ENCODE data around the gene PRRC2B. TPM values are rescaled to one million over a fixed set of nuclear protein-coding genes. Genes with fewer than 3 reads are reported as not detected.

PRRC2B gene
- total RNA-seq, 1 experiment from 2014 or later, result 170 TPM

DNA sequence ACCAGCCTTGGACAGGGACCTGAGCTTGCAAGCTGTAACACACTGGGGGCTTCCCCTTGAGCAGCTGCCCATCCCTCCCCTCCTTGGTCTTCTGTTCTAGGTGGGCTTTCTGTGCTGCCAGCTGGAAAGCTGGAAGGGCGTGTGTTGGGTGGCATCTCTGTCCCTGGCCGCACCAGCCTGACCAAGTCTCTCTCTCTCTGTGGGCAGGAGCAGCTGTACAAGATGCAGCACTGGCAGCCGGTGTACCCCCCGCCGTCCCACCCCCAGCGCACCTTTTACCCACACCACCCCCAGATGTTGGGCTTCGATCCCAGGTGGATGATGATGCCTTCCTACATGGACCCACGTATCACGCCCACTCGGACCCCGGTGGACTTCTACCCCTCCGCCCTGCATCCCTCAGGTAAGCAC, 76.7 kb downstream of the PRRC2B start:
- Histone ChIP-seq H3K4me3 (replicated peaks in 1 of 2; ENCODE audit: low read depth in 1 of 2, low read length in 2 of 2) (no peak overlapping the region), H3K9me3 (ENCODE audit: control insufficient read depth in 1 of 2, insufficient read depth in 1 of 2, low read depth in 1 of 2, low read length in 2 of 2) (no peaks in the 10 kb centered on the region), H3K79me2 (ENCODE audit: insufficient read depth, low read length) (peaks cover 84% of the 10 kb centered on the region), H3K36me3 (ENCODE audit: control insufficient read depth in 1 of 2, insufficient read depth in 2 of 2, low read length in 2 of 2) (peaks cover 67 to 72% of the 10 kb centered on the region in 2 experiments), H2AFZ (ENCODE audit: low read depth, low read length, poor library complexity, severe bottlenecking) (no peak overlapping the region), H3K27me3 (ENCODE audit: insufficient read depth, low read length) (no peaks in the 10 kb centered on the region), H3K27ac (ENCODE audit: low read depth, low read length) (no peak overlapping the region), H4K20me1 (ENCODE audit: insufficient read depth) (no peaks in the 10 kb centered on the region), H3K9ac (ENCODE audit: low read length) (no peak overlapping the region), H3K9me2 (ENCODE audit: insufficient read depth) (no peaks in the 10 kb centered on the region), H3K4me2 (ENCODE audit: low read length) (no peak overlapping the region), H3K4me1 (ENCODE audit: control insufficient read depth in 1 of 2, insufficient read depth in 2 of 2, low read length in 2 of 2) (no peaks in the 10 kb centered on the region)
- CTCF ChIA-PET, result no interaction called here
- intact Hi-C loops (cut with micrococcal nuclease), result no loop called here
- BruUV-seq (replicated peaks), result no TSS peak
- RAD21 ChIA-PET (ENCODE audit: low non-redundant PET in 1 of 2, low total read pairs in 2 of 2, uncharacterized antibody in 2 of 2, unreplicated experiment in 2 of 2), result no interaction called here
- ATAC-seq, result no peak
- DNase-seq (ENCODE audit: low read depth, low spot score), result no peak
- TF ChIP-seq EZH2 (IDR thresholded peaks at IDR 0.05) (no peak), SRF (IDR thresholded peaks at IDR 0.05; ENCODE audit: low read depth) (no peak), ZFX (IDR thresholded peaks at IDR 0.05) (no peak), YY1 (IDR thresholded peaks at IDR 0.05; ENCODE audit: extremely low read depth, insufficient replicate concordance, low read depth, low read length) (no peak), RAD21 (IDR thresholded peaks at IDR 0.05; ENCODE audit: low read depth) (no peak), EZH2phosphoT487 (IDR thresholded peaks at IDR 0.05; ENCODE audit: borderline replicate concordance) (no peak), ELF1 (IDR thresholded peaks at IDR 0.05; ENCODE audit: borderline replicate concordance, low read depth) (no peak), TCF7L2 (IDR thresholded peaks at IDR 0.05; ENCODE audit: borderline replicate concordance, extremely low read depth, insufficient read depth, insufficient read length) (no peak), SIN3A (IDR thresholded peaks at IDR 0.05; ENCODE audit: low read depth) (no peak), ZNF274 (IDR thresholded peaks at IDR 0.05; ENCODE audit: low read depth, low read length) (no peak), CEBPB (IDR thresholded peaks at IDR 0.05; ENCODE audit: low read depth) (no peak), EGR1 (IDR thresholded peaks at IDR 0.05; ENCODE audit: low read depth) (no peak), SP1 (IDR thresholded peaks at IDR 0.05; ENCODE audit: low read depth) (no peak), FOSL1 (IDR thresholded peaks at IDR 0.05; ENCODE audit: low read depth) (no peak)
- TF ChIP-seq, protein P1, sequence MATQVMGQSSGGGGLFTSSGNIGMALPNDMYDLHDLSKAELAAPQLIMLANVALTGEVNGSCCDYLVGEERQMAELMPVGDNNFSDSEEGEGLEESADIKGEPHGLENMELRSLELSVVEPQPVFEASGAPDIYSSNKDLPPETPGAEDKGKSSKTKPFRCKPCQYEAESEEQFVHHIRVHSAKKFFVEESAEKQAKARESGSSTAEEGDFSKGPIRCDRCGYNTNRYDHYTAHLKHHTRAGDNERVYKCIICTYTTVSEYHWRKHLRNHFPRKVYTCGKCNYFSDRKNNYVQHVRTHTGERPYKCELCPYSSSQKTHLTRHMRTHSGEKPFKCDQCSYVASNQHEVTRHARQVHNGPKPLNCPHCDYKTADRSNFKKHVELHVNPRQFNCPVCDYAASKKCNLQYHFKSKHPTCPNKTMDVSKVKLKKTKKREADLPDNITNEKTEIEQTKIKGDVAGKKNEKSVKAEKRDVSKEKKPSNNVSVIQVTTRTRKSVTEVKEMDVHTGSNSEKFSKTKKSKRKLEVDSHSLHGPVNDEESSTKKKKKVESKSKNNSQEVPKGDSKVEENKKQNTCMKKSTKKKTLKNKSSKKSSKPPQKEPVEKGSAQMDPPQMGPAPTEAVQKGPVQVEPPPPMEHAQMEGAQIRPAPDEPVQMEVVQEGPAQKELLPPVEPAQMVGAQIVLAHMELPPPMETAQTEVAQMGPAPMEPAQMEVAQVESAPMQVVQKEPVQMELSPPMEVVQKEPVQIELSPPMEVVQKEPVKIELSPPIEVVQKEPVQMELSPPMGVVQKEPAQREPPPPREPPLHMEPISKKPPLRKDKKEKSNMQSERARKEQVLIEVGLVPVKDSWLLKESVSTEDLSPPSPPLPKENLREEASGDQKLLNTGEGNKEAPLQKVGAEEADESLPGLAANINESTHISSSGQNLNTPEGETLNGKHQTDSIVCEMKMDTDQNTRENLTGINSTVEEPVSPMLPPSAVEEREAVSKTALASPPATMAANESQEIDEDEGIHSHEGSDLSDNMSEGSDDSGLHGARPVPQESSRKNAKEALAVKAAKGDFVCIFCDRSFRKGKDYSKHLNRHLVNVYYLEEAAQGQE (IDR thresholded peaks at IDR 0.05; ENCODE audit: low read depth), result no peak
- TF ChIP-seq, protein P2, sequence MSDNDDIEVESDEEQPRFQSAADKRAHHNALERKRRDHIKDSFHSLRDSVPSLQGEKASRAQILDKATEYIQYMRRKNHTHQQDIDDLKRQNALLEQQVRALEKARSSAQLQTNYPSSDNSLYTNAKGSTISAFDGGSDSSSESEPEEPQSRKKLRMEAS (IDR thresholded peaks at IDR 0.05), result no peak
- TF ChIP-seq, protein P3, sequence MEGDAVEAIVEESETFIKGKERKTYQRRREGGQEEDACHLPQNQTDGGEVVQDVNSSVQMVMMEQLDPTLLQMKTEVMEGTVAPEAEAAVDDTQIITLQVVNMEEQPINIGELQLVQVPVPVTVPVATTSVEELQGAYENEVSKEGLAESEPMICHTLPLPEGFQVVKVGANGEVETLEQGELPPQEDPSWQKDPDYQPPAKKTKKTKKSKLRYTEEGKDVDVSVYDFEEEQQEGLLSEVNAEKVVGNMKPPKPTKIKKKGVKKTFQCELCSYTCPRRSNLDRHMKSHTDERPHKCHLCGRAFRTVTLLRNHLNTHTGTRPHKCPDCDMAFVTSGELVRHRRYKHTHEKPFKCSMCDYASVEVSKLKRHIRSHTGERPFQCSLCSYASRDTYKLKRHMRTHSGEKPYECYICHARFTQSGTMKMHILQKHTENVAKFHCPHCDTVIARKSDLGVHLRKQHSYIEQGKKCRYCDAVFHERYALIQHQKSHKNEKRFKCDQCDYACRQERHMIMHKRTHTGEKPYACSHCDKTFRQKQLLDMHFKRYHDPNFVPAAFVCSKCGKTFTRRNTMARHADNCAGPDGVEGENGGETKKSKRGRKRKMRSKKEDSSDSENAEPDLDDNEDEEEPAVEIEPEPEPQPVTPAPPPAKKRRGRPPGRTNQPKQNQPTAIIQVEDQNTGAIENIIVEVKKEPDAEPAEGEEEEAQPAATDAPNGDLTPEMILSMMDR (IDR thresholded peaks at IDR 0.05 in 2 of 3, conservative IDR thresholded peaks at IDR 0.05 in 1 of 3; ENCODE audit: borderline replicate concordance in 1 of 3, insufficient read depth in 1 of 3, low read depth in 2 of 3, low read length in 2 of 3), result no peak
- TF ChIP-seq, protein P4, sequence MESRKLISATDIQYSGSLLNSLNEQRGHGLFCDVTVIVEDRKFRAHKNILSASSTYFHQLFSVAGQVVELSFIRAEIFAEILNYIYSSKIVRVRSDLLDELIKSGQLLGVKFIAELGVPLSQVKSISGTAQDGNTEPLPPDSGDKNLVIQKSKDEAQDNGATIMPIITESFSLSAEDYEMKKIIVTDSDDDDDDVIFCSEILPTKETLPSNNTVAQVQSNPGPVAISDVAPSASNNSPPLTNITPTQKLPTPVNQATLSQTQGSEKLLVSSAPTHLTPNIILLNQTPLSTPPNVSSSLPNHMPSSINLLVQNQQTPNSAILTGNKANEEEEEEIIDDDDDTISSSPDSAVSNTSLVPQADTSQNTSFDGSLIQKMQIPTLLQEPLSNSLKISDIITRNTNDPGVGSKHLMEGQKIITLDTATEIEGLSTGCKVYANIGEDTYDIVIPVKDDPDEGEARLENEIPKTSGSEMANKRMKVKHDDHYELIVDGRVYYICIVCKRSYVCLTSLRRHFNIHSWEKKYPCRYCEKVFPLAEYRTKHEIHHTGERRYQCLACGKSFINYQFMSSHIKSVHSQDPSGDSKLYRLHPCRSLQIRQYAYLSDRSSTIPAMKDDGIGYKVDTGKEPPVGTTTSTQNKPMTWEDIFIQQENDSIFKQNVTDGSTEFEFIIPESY (IDR thresholded peaks at IDR 0.05; ENCODE audit: extremely low read depth, insufficient replicate concordance, low read length), result no peak
- POLR2A ChIA-PET, result no interaction called here

Measured in HCT116 (cell line).